Right lobe of liver (tissue), 6 donors: ENCODE results near the gene SLPI. TPM values are rescaled to one million over a fixed set of nuclear protein-coding genes. Genes with fewer than 3 reads are reported as not detected.

Experiments used
- ATAC-seq, 4 donors: fragments of 200-7000 bp; cut with Tn5 transposase; one replicate each; pipeline ENCODE4 v1.9.1; 2020; ENCODE audit warnings: mild to moderate bottlenecking in 4 of 4, moderate library complexity in 4 of 4
- DNase-seq, 3 donors: peaks; one replicate each; pipeline ENCODE4 v3.0.0-alpha.2; 2020
- H3K27ac ChIP-seq, 3 donors: fragments of 200-600 bp; one replicate each; pipeline ENCODE4 v1.8.0; 2022
- H3K27me3 ChIP-seq, 2 donors: fragments of 200-600 bp; one replicate each; pipeline ENCODE4 v1.8.0; 2022
- H3K36me3 ChIP-seq, 4 donors: fragments of 200-600 bp; sonication (generic) in 1 of 4; one replicate each; pipeline versions ENCODE4 v1.5.1 to v1.8.0; 2017 to 2022; ENCODE audit warnings: control low read depth in 1 of 4
- H3K4me1 ChIP-seq, 4 donors: fragments of 200-600 bp; sonication (generic) in 1 of 4; one replicate each; pipeline versions ENCODE4 v1.5.1 to v1.8.0; 2017 to 2022; ENCODE audit warnings: control low read depth in 1 of 4
- H3K4me3 ChIP-seq, 3 donors: fragments of 200-600 bp; one replicate each; pipeline ENCODE4 v1.8.0; 2022
- H3K9me3 ChIP-seq, 4 donors: fragments of 200-600 bp; sonication (generic) in 1 of 4; one replicate each; pipeline versions ENCODE4 v1.5.1 to v1.8.0; 2017 to 2022; ENCODE audit warnings: control low read depth in 1 of 4
- POLR2A ChIP-seq: fragments of 450-650 bp; IDR thresholded peaks from one replicate; pipeline ENCODE4 v1.6.1; 2017; ENCODE audit warnings: antibody characterized with exemption, mild to moderate bottlenecking
- WGBS: methylation state at CpG from one replicate; pipeline ENCODE4 v1.1.6; 2018; ENCODE audit warnings: low coverage, low lambda C conversion rate; ENCODE audit not compliant: insufficient coverage; ENCODE audit errors: missing lambda C conversion rate; 5-methylcytosine and 5-hydroxymethylcytosine counted together
- intact Hi-C, 2 donors: fragments of 100-400 bp; cut with DNase I; formaldehyde crosslinking; loops; one replicate each; pipeline versions ENCODE4 v1.11.2 to v1.14.1; 2022
- total RNA-seq, 6 experiments: library from RNA; depleted of rRNA in 2 of 6; stranded (reverse); fragments of >200 nt in 2 of 6; fragmentation: NEBNext Ultra II Directional in 3 of 6; extraction: Animal tissue kit (Norgen Biotek cat#: 25700) in 3 of 6; gene quantifications; one replicate each; pipeline versions ENCODE4 v1.1.0 to v1.2.4, GENCODE V29; 2016 to 2023
- TF ChIP-seq, protein P1 (sequence below), 4 donors: fragments of 200-600 bp in 3 of 4; fragments of 450-650 bp in 1 of 4; IDR thresholded peaks; one replicate each; pipeline versions ENCODE4 v1.5.1 to v1.8.0; 2016 to 2022; ENCODE audit warnings: antibody characterized with exemption in 4 of 4, mild to moderate bottlenecking in 2 of 4
- donor health status: DM: no; HTN: yes; CAD: no.
- donor health status: DM: no; HTN: no; CAD: no.
- donor health status: DM: no; HTN: no; CAD: no.
- donor health status: DM: no; HTN: yes; CAD: no.
- donor health status: DM: no; HTN: yes; CAD: no.

SLPI gene
- total RNA-seq, 6 experiments from 2014 or later: 51.9 to 197 (median 169) TPM

DNA sequence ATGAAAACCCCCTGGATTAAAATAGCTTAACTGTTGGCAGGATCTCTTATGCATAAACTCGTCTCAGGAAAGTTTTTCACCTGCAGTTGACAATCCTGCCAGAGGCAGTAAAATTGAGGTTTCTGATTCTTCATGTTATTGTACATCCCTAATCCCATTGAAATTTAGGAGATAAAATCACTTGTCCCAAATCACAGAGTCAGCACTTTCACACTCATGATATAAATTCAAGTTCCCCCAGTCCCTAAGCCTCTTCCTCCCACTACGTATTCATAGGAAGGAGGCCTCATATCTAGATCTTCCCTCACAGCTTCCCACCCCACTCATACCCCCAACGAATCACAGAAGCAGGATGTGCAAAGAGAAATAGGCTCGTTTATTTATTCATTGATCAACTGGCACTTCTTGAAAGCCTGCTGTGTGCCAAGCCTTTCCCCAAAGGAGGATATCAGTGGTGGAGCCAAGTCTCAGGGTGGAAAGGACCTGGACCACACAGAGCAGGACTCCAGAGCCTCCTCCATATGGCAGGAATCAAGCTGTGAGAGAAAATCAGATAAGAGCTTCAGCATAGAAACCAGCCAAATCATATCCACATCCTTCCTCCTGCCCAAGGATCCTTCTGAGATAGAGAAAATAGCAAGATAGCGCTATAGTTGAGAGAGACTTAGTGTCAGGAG lies 2.3 kb downstream of the SLPI start:
- Histone ChIP-seq H3K4me3 (no peak overlapping the region), H3K27ac (no peak overlapping the region)
- intact Hi-C loops: no loop called here

DNA sequence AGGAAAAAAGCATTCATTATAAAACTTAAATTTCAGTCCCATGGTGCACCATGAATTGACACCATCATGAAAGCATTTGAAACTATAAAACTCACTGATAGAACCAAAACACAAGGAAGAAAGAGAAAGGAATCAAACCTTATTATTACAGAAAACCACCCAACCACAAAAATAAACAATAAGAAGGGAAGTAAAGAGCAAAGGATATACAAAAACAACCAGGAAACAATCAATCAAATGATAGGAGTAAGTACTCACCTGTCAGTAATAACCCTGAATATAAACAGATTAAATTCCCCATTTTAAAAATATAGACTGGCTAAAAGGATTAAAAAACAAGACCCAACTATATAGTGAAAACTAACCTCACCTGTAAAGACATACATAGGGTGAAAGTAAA lies 5.8 kb downstream of the SLPI start:
- no peak overlapping the region for H3K4me3 ChIP-seq
- H3K9me3 ChIP-seq: no peaks in the 10 kb centered on the region
- intact Hi-C loops: no loop called here
- peaks cover 0 to 20% (median 4%) of the 10 kb centered on the region in 4 donors for H3K4me1 ChIP-seq
- no peaks in the 10 kb centered on the region for H3K27me3 ChIP-seq
- no peak for ATAC-seq
- DNase-seq: no peak
- H3K36me3 ChIP-seq: no peaks in the 10 kb centered on the region
- no peak for TF ChIP-seq POLR2A
- TF ChIP-seq, protein P1, sequence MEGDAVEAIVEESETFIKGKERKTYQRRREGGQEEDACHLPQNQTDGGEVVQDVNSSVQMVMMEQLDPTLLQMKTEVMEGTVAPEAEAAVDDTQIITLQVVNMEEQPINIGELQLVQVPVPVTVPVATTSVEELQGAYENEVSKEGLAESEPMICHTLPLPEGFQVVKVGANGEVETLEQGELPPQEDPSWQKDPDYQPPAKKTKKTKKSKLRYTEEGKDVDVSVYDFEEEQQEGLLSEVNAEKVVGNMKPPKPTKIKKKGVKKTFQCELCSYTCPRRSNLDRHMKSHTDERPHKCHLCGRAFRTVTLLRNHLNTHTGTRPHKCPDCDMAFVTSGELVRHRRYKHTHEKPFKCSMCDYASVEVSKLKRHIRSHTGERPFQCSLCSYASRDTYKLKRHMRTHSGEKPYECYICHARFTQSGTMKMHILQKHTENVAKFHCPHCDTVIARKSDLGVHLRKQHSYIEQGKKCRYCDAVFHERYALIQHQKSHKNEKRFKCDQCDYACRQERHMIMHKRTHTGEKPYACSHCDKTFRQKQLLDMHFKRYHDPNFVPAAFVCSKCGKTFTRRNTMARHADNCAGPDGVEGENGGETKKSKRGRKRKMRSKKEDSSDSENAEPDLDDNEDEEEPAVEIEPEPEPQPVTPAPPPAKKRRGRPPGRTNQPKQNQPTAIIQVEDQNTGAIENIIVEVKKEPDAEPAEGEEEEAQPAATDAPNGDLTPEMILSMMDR (IDR thresholded peaks at IDR 0.05): no peak
- H3K27ac ChIP-seq: no peak overlapping the region

More for the DNA sequence above, 2.3 kb downstream of the SLPI start:
- no peaks in the 10 kb centered on the region for H3K36me3 ChIP-seq
- H3K9me3 ChIP-seq: no peaks in the 10 kb centered on the region
- DNase-seq (no peak), ATAC-seq (no peak)
- peaks cover 0 to 35% (median 11%) of the 10 kb centered on the region in 4 donors for H3K4me1 ChIP-seq
- WGBS: 40% methylated on average over 5 of the region's 5 CpGs
- TF ChIP-seq POLR2A: no peak
- TF ChIP-seq, protein P1 (IDR thresholded peaks at IDR 0.05): no peak
- H3K27me3 ChIP-seq: no peaks in the 10 kb centered on the region

DNA sequence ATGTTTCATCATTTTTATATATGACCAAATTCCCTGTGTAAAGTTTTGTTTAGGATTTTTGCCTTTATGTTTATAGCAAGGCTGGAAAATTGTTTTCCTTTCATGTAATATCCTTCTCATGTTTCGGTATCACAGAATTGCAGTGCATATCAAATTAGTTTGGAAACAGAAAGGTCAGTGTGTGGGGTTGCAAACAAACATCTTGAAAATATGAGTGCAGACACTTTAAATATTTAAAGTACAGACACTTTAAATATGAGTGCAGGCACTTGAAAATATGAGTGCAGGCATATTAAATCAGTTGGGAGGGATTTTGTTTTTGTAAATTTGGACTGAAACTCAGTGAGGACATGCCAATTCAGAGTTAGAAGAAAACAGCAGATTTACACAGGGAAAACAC lies 6.5 kb downstream of the SLPI start:
- TF ChIP-seq, protein P1 (IDR thresholded peaks at IDR 0.05): no peak
- no peak for TF ChIP-seq POLR2A
- Histone ChIP-seq H3K4me3 (no peak overlapping the region), H3K36me3 (no peaks in the 10 kb centered on the region), H3K4me1 (peaks cover 0 to 19% (median 4%) of the 10 kb centered on the region in 4 donors), H3K27ac (no peak overlapping the region), H3K27me3 (no peaks in the 10 kb centered on the region), H3K9me3 (no peaks in the 10 kb centered on the region)
- DNase-seq: no peak
- WGBS: 90% methylated on average over 1 of the region's 1 CpG
- no peak for ATAC-seq
- intact Hi-C loops: no loop called here

DNA sequence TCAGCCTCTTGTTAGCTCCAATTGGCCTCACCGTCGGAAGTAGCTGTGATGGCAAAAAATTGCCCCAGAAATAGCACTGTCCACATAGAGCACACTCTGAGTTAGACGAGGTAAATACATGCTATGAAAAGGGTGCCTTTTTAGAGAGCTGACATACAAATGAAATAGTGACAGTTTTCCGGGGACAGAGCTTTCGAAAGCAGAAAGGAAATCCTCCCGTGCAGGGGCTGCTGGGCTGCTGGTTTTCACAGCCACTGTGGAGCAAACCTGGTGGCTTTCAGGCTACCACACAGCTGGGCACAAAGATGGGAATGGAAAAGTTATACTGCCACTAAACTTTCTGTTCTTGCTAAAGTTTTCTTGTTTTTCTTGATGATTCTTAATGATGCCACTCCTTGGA lies 8.3 kb downstream of the SLPI start:
- no peak for ATAC-seq

More for the DNA sequence above, 8.3 kb downstream of the SLPI start:
- Histone ChIP-seq H3K27me3 (no peaks in the 10 kb centered on the region), H3K36me3 (no peaks in the 10 kb centered on the region), H3K27ac (no peak overlapping the region), H3K4me3 (no peak overlapping the region), H3K4me1 (peaks cover 0 to 11% (median 0%) of the 10 kb centered on the region in 4 donors), H3K9me3 (no peaks in the 10 kb centered on the region)
- 51% methylated on average over 6 of the region's 6 CpGs for WGBS
- no peak for TF ChIP-seq POLR2A
- TF ChIP-seq, protein P1 (IDR thresholded peaks at IDR 0.05): no peak
- no peak for DNase-seq
- intact Hi-C loops: no loop called here
